Adrenal gland (tissue), 5 donors: ENCODE measurements around the gene PARD6G.

Experiments used
- CTCF ChIP-seq, 6 experiments: fragments of 450-650 bp in 4 of 6; fragments of 200-600 bp in 2 of 6; sonication (generic) in 1 of 6; IDR thresholded peaks; 1 replicate in 5 of 6; 2 replicates in 1 of 6; pipeline versions ENCODE4 v1.5.1 to v1.8.0; 2016 to 2021; ENCODE audit warnings: antibody characterized with exemption in 6 of 6, mild to moderate bottlenecking in 2 of 6, moderate library complexity in 1 of 6
- POLR2A ChIP-seq, 2 donors: fragments of 450-650 bp; IDR thresholded peaks; one replicate each; pipeline ENCODE4 v1.6.1; 2017; ENCODE audit warnings: antibody characterized with exemption in 2 of 2, mild to moderate bottlenecking in 2 of 2, moderate library complexity in 1 of 2
- donor health status: DM: no; HTN: no; CAD: no.

GRCh38 chr18:80227472-80227871 lies 19.8 kb downstream of the PARD6G start:
- TF ChIP-seq CTCF (IDR thresholded peaks at IDR 0.05) (no peak), POLR2A (IDR thresholded peaks at IDR 0.05) (no peak)
